ENCODE measurements around the gene PRXL2A. TPM values are rescaled to one million over a fixed set of nuclear protein-coding genes. Genes with fewer than 3 reads are reported as not detected.
"Not testable (repeated sequence)": the region's sequence is repeated elsewhere in the genome, so short reads cannot be mapped to it uniquely, and the experiment has no call there.

PRXL2A gene
- total RNA-seq, 2 donors from 2014 or later, result 97.6 to 108 TPM

GRCh38 chr10:80470266-80470665 is 61.9 kb downstream of the PRXL2A start:
- ATAC-seq, result no peak
- no peak for DNase-seq
- intact Hi-C loops (cut with DNase I, micrococcal nuclease), result no loop called here

DNA sequence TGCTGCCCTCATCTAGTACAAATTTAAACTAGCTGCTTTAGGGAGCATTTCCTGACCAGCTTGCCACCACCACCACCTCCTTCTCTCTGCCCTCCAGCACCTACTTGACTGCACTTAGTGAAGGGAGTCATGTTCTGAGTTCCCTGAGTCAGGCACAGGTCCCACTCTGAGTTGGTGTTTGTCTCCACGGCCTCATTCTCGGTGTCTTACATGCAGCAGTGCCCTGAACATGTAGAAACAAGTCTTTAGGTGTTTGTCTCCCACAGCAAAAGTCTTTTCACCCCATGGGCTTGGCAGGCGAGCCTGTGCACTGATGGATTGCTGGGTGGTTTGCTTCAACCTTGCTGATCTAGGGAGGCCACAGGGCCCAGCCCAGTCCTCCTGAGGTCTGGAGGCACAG is 62.6 kb downstream of the PRXL2A start:
- intact Hi-C loops (cut with DNase I, micrococcal nuclease), result no loop called here
- no peak for ATAC-seq
- DNase-seq, result no peak

DNA sequence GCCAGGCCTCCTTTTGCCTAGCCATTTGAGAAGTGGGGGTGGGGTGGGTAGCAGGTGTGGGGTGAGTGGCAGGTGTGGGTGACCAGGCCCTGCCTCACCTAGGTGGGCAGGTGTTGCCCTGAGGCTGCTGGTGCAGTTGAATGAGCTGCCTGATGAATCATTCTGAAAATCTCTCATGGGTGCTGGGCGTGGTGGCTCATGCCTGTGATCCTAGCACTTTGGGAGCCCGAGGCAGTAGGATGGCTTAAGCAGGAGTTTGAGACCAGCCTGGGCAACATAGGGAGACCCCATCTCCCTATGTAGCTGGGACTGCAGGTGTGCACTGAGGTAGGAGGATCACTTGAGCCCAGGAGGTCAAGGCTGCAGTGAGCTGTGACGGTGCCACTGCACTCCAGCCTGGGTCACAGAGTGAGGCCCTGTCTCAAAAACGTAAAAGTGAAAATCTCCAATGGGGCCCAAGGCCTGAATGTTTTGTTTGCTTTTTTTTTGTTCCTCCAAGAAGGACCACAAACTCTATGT is 63.4 kb downstream of the PRXL2A start:
- intact Hi-C loops (cut with DNase I, micrococcal nuclease), result no loop called here
- no peak for ATAC-seq
- no peak for DNase-seq

DNA sequence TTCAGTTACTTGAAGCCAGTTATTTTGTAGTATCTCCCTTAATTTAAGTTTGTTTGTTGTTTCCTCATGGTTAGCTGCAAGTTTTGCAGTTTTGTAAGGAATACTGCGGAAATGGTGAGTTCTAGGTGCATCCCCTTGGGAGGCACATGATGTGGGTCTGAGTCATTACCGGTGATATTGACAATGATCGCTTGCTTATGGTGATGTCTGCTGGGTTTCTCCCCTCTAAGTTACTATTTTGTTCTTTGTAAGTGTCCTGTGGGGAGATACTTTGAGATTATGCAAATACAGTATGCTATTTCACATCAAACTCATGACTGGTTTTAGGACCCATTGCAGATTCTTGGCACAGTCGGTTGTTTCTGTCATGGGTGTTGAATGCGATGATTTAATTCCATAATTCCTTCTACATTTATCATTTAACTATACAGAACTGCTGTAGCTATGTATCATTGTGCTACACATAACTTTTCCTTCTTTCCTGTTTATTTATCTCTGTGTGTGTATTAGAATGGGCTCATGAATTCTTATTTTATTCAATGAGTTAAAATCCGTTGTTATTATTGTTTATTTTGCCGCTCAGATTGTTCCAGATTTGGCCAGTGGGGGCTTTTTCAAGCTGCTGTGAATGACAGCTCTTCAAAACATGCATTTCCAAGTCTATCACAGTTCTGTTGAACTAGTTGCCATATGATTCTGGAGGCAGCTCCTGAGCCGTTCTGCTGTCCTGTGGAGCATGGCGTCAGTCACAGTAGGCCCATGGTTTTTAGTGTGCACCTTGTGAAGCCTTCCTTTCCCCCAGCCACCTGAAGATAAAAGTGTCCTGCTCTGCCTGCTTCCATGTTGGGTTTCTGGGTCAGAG is 64.1 kb downstream of the PRXL2A start:
- DNase-seq (no peak), ATAC-seq (no peak)
- intact Hi-C loops (cut with DNase I, micrococcal nuclease), result no loop called here

- ATAC-seq, result no peak
- no peak for DNase-seq
- intact Hi-C loops (cut with DNase I, micrococcal nuclease), result no loop called here
These were observed 64.8 kb downstream of the PRXL2A start for GRCh38 chr10:80473096-80473657.

DNA sequence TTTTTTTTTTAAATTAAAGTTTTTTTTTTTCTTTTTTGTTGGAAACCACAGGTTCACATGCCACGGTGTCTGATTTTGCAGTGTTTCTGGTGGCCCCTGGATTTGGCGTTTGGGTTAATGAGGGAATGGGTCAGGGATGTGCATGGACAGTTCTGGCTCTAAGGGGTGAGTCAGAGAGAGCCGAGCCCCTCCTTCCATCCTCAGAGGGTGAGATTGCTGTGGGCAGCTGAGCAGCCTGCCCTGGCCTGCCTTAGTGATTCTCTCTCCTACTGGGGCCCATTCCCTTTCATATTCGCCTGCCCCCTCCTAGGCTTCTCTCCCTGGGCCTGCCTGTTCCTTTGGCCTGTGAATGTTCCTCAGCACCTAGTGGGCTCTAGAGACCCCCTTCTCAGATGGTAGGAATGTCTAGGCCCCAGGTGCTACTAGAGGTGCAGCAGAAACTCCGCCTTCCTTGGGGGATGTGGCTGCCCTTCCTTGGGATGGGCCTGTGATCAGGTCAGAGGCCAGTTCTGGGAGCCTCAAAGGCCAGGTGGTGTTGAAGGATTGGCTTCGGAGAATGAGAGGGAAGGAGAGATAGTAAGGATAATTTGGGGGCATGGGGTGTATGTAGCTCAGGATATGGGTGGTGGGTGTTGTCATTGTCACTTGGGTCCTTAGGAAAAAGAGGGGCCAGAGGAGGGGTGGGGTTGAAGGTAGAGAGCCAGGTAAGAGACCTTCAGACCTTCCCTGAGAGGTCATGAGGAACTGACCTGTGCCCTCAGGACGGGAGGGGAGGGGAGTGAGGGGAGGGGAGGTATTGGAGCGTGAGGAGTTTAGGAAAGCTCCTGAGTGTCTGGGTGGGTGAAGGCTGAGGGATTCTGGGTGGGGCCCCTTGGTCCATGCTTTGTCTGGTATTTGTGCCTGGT is 65.6 kb downstream of the PRXL2A start:
- DNase-seq (no peak), ATAC-seq (no peak)
- intact Hi-C loops (cut with DNase I, micrococcal nuclease), result no loop called here

GRCh38 chr10:80474597-80474910 is 66.2 kb downstream of the PRXL2A start:
- DNase-seq, result no peak

DNA sequence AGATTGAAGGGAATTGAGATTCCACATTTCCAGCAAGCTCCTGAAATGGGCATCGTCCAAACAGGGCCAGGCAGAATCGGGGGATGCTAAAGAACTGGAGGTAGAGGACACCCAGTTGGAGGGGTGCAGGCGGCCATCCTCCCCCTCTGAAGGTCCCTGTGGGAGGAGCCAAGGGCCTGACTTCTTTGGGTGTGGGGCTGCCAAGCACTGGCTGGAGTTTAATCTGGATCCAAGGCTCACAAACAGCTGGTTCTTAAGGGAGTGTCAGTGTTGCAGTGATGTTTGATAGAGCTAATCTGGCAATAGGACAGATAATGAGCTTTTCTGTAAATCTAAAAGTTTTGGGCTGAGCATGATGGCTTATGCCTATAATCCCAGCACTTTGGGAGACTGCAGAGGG is 66.6 kb downstream of the PRXL2A start:
- DNase-seq (no peak), ATAC-seq (no peak)
- intact Hi-C loops (cut with DNase I, micrococcal nuclease), result no loop called here

More at GRCh38 chr10:80474597-80474910, 66.2 kb downstream of the PRXL2A start:
- intact Hi-C loops (cut with DNase I, micrococcal nuclease), result no loop called here
- ATAC-seq, result no peak

DNA sequence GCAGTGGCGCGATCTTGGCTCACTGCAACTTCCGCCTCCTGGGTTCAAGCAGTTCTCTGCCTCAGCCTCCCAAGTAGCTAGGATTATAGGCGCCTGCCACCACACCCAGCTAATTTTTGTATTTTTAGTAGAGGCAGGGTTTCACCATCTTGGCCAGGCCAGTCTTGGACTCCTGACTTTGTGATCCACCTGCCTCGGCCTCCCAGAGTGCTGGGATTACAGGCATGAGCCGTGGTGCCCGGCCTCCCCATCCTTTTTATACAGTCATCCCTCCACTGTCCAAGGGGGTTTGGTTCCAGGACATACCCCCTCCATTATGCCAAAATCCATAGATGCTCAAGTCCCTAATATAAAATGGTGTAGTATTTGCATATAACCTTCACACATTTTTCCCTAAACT is 67.3 kb downstream of the PRXL2A start:
- ATAC-seq; DNase-seq; intact Hi-C loops (cut with DNase I, micrococcal nuclease): not testable (repeated sequence)

DNA sequence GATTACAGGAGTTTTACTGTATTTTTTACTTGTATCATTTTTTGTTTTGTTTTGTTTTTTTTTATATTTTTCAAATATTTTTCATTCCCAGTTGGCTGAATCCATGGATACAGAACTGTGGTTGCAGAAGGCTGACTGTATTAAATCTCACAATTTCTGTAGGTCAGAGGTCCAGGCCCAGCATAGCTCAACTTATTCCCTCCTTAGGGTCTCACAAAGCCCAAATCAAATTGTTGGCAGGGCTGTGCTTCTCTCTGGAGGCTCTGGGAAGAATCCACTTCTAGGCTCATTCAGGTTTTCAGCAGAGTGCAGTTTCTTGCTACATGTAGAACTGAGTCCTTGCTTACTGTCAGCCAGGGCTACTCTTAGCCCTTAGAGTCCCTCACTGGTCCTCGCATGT is 68.3 kb downstream of the PRXL2A start:
- intact Hi-C loops (cut with DNase I, micrococcal nuclease), result no loop called here
- ATAC-seq, result no peak
- no peak for DNase-seq

- no peak for ATAC-seq
- intact Hi-C loops (cut with DNase I, micrococcal nuclease), result no loop called here
- no peak for DNase-seq
These were observed 69.5 kb downstream of the PRXL2A start for GRCh38 chr10:80477813-80478212.

- ATAC-seq; DNase-seq; intact Hi-C loops (cut with DNase I, micrococcal nuclease): not testable (repeated sequence)
These were observed 72.0 kb downstream of the PRXL2A start for GRCh38 chr10:80480373-80480772.

- no peak for ATAC-seq
- DNase-seq, result no peak
- intact Hi-C loops (cut with DNase I, micrococcal nuclease), result no loop called here
These were observed 72.5 kb downstream of the PRXL2A start for GRCh38 chr10:80480852-80481251.

DNA sequence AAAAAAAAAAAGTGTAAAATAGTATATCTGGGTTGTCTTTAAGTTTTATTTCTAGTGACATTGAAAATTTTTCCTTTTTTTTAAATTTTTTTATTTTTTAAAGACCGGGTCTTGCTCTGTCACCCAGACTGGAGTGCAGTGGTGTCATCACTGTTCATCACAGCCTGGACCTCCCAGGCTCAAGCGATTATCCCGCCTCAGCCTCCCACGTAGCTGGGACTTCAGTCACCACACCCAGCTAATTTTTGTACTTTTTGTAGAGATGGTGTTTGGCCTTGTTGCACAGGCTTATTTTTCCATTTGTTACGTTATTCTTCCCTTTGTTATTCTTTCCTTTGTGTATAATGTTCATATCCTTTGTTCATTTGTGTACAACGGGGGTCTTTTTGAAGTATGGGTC is 75.9 kb downstream of the PRXL2A start:
- ATAC-seq, result no peak
- intact Hi-C loops (cut with DNase I, micrococcal nuclease), result no loop called here
- DNase-seq, result no peak

DNA sequence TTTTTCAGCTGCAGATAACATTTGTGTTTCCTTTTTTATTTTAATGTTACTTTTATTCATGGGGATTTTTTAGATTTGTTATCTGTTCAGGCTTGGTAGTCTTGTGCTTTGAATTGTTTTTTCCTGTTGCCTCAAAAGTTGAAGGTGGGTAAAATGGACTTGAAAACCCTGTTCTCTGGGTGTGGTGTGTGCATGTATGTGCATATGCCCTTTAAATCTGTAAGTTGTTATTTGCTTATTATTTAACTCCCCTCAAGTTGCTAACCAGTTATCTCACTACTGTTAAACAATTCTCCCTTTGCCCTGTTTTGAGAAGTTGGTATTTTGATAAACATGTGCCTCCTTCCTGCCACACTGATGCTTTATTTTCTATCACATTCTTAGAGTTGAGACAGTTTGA is 76.3 kb downstream of the PRXL2A start:
- DNase-seq (no peak), ATAC-seq (no peak)
- intact Hi-C loops (cut with DNase I, micrococcal nuclease), result no loop called here

GRCh38 chr10:80485076-80485945 is 77.0 kb downstream of the PRXL2A start:
- no peak for ATAC-seq
- DNase-seq, result no peak
- intact Hi-C loops (cut with DNase I, micrococcal nuclease), result no loop called here

GRCh38 chr10:80485946-80486764 is 77.8 kb downstream of the PRXL2A start:
- ATAC-seq (peak; percentile 36), DNase-seq (no peak)
- intact Hi-C loops (cut with DNase I, micrococcal nuclease), result no loop called here
